Heart left ventricle (tissue), 16 donors: ENCODE measurements around the gene CASZ1. TPM values are rescaled to one million over a fixed set of nuclear protein-coding genes. Genes with fewer than 3 reads are reported as not detected.

Source experiments
- ATAC-seq, 4 donors: fragments of 200-7000 bp; cut with Tn5 transposase; one replicate each; pipeline ENCODE4 v1.9.1; 2020 to 2022; ENCODE audit warnings: moderate library complexity in 4 of 4, mild to moderate bottlenecking in 3 of 4, moderate number of reproducible peaks in 1 of 4
- DNase-seq, 5 donors: peaks; one replicate each; pipeline ENCODE4 v3.0.0-alpha.2; 2020
- H3K27ac ChIP-seq, 12 donors: fragments of 200-600 bp; sonication (generic) in 4 of 12; one replicate each; pipeline versions ENCODE4 v1.5.0 to v1.8.0; 2016 to 2022; ENCODE audit warnings: mild to moderate bottlenecking in 2 of 12
- H3K27me3 ChIP-seq, 9 donors: fragments of 200-600 bp; sonication (generic) in 2 of 9; one replicate each; pipeline versions ENCODE4 v1.5.1 to v1.8.0; 2016 to 2022; ENCODE audit warnings: mild to moderate bottlenecking in 3 of 9
- H3K36me3 ChIP-seq, 9 donors: fragments of 200-600 bp; sonication (generic) in 2 of 9; one replicate each; pipeline versions ENCODE4 v1.5.0 to v1.8.0; 2018 to 2022; ENCODE audit warnings: mild to moderate bottlenecking in 2 of 9
- H3K4me1 ChIP-seq, 12 donors: fragments of 200-600 bp; sonication (generic) in 4 of 12; one replicate each; pipeline versions ENCODE4 v1.5.0 to v1.8.0; 2016 to 2022; ENCODE audit warnings: mild to moderate bottlenecking in 3 of 12
- H3K4me3 ChIP-seq, 12 donors: fragments of 200-600 bp; sonication (generic) in 4 of 12; one replicate each; pipeline versions ENCODE4 v1.5.0 to v1.8.0; 2017 to 2022; ENCODE audit warnings: mild to moderate bottlenecking in 9 of 12, moderate library complexity in 4 of 12
- H3K9me3 ChIP-seq, 12 donors: fragments of 200-600 bp; sonication (generic) in 4 of 12; one replicate each; pipeline versions ENCODE4 v1.5.0 to v1.8.0; 2016 to 2022; ENCODE audit warnings: mild to moderate bottlenecking in 1 of 12
- POLR2A ChIP-seq, 2 donors: fragments of 450-650 bp; IDR thresholded peaks; one replicate each; pipeline ENCODE4 v1.6.1; 2017; ENCODE audit warnings: antibody characterized with exemption in 2 of 2, mild to moderate bottlenecking in 2 of 2, moderate library complexity in 2 of 2
- WGBS, 4 donors: extraction: QIAGEN DNeasy Blood & Tissue Kit in 2 of 4; methylation state at CpG; one replicate each; pipeline versions ENCODE4 v1.1.5 to v1.1.7; 2013 to 2018; 5-methylcytosine and 5-hydroxymethylcytosine counted together
- intact Hi-C, 10 donors: fragments of 100-400 bp; cut with DNase I; formaldehyde crosslinking; loops; one replicate each; pipeline versions ENCODE4 v1.11.1 to v1.14.2; 2022
- polyA plus RNA-seq, 2 donors: library from polyadenylated mRNA; stranded (reverse); fragments of 200-250 nt; gene quantifications; one replicate each; pipeline ENCODE4 v1.2.3, GENCODE V29; 2013
- total RNA-seq, 9 donors: library from RNA; depleted of rRNA in 2 of 9; stranded (reverse); fragments of >200 nt in 2 of 9; fragmentation: NEBNext Ultra II Directional in 3 of 9; extraction: Animal tissue kit (Norgen Biotek cat#: 25700) in 3 of 9; gene quantifications; one replicate each; pipeline versions ENCODE4 v1.1.0 to v1.2.4, GENCODE V29; 2016 to 2023
- TF ChIP-seq, protein P1 (sequence below), 12 donors: fragments of 200-600 bp; sonication (generic) in 4 of 12; IDR thresholded peaks; one replicate each; pipeline versions ENCODE4 v1.5.0 to v1.8.0; 2018 to 2022; ENCODE audit warnings: antibody characterized with exemption in 12 of 12, mild to moderate bottlenecking in 5 of 12
- donor health status: ischemic (EF 13 %, LVEDD 7.1; RV severe dilation, severe dysfunction).
- donor health status: healthy with polysubstance abuse.
- donor health status: DM: no; HTN: yes; CAD: no.
- donor health status: DM: no; HTN: no; CAD: no.
- donor health status: ischemic (EF 25% LVEDD 6.9; RV normal size, moderate dysfunction).
- donor health status: ischemic (EF 25% LVEDD 5.7; RV mildly dilated, moderate dysfunction).
- donor health status: healthy.
- donor health status: DM: yes; HTN: yes; CAD: no.
- donor health status: ischemic (EF 35%, LVEDD 5.7; RV mildly dilated, moderate dysfunction).
- donor health status: nonischemic (EF 11% LVEDD 7.7; RV severe dilation, severe dysfunction).
- donor health status: DM: yes; HTN: yes; CAD: no.
- donor health status: PGD.
- donor health status: ischemic (EF 29% LVEDD 5.4; RV normal size, mild dysfunction).
- donor health status: nonischemic (EF 23%, LVEDD 6.1; RV moderate dilation, normal function).

CASZ1 gene
- total and polyA plus RNA-seq, 11 donors: 28.8 to 84.9 (median 55.0) TPM

GRCh38 chr1:10694633-10695627 lies 101.5 kb downstream of the CASZ1 start:
- Histone ChIP-seq H3K27ac (peak overlapping the region; percentile 76 to 94 (median 88)), H3K9me3 (no peaks in the 10 kb centered on the region), H3K4me1 (peaks cover 4 to 72% (median 41%) of the 10 kb centered on the region in 12 donors), H3K4me3 (peak overlapping the region; percentile 32 to 89 (median 56)), H3K27me3 (no peaks in the 10 kb centered on the region), H3K36me3 (peaks cover 0 to 3% (median 0%) of the 10 kb centered on the region in 9 donors)
- 3 to 4% (median 4%) methylated on average over 61 to 125 of the region's 126 CpGs for WGBS, 4 donors
- ATAC-seq (peak; percentile 72 to 85 (median 76)), DNase-seq (peak; percentile 92 to 95 (median 94))
- TF ChIP-seq POLR2A (IDR thresholded peaks at IDR 0.05): no peak
- TF ChIP-seq, protein P1, sequence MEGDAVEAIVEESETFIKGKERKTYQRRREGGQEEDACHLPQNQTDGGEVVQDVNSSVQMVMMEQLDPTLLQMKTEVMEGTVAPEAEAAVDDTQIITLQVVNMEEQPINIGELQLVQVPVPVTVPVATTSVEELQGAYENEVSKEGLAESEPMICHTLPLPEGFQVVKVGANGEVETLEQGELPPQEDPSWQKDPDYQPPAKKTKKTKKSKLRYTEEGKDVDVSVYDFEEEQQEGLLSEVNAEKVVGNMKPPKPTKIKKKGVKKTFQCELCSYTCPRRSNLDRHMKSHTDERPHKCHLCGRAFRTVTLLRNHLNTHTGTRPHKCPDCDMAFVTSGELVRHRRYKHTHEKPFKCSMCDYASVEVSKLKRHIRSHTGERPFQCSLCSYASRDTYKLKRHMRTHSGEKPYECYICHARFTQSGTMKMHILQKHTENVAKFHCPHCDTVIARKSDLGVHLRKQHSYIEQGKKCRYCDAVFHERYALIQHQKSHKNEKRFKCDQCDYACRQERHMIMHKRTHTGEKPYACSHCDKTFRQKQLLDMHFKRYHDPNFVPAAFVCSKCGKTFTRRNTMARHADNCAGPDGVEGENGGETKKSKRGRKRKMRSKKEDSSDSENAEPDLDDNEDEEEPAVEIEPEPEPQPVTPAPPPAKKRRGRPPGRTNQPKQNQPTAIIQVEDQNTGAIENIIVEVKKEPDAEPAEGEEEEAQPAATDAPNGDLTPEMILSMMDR (IDR thresholded peaks at IDR 0.05): no peak
- intact Hi-C loops: loop anchor here in 7 of 10 donors (2.0 to 10.0 kb wide), 6 partner anchors 92 to 172 kb away; partner anchors contain the start of gene CASZ1 (in 1 of the 7)

GRCh38 chr1:10694274-10694632 lies 102.2 kb downstream of the CASZ1 start:
- Histone ChIP-seq H3K27ac (peak overlapping the region; percentile 74 to 94 (median 89)), H3K9me3 (no peaks in the 10 kb centered on the region), H3K27me3 (no peaks in the 10 kb centered on the region), H3K4me1 (peaks cover 5 to 75% (median 47%) of the 10 kb centered on the region in 12 donors), H3K36me3 (peaks cover 0 to 3% (median 0%) of the 10 kb centered on the region in 9 donors), H3K4me3 (peak overlapping the region; percentile 54 to 95 (median 78))
- intact Hi-C loops: loop anchor here in 7 of 10 donors (2.0 to 10.0 kb wide), 5 partner anchors 93 to 173 kb away; no protein-coding TSS in a partner anchor
- TF ChIP-seq, protein P1 (IDR thresholded peaks at IDR 0.05): no peak
- no peak for TF ChIP-seq POLR2A (IDR thresholded peaks at IDR 0.05)
- ATAC-seq (peak in 3 of 4 donors; percentile 14 to 27 (median 23)), DNase-seq (peak in 1 of 5 donors; percentile 56)
- 0 to 1% (median 1%) methylated on average over 21 to 46 of the region's 46 CpGs for WGBS, 4 donors

- DNase-seq: no peak
- peak overlapping the region; percentile 54 to 95 (median 78) for H3K4me3 ChIP-seq
- H3K27me3 ChIP-seq: no peaks in the 10 kb centered on the region
- 1% methylated on average over 27 to 79 of the region's 79 CpGs for WGBS, 4 donors
- no peak for ATAC-seq
- peak overlapping the region; percentile 74 to 94 (median 89) for H3K27ac ChIP-seq
- intact Hi-C loops: loop anchor here in 8 of 10 donors (2.0 to 10.0 kb wide), 5 partner anchors 94 to 174 kb away; no protein-coding TSS in a partner anchor
- H3K36me3 ChIP-seq: peaks cover 0 to 3% (median 0%) of the 10 kb centered on the region in 9 donors
- no peaks in the 10 kb centered on the region for H3K9me3 ChIP-seq
- no peak for TF ChIP-seq POLR2A (IDR thresholded peaks at IDR 0.05)
- TF ChIP-seq, protein P1 (IDR thresholded peaks at IDR 0.05): no peak
- H3K4me1 ChIP-seq: peaks cover 5 to 75% (median 50%) of the 10 kb centered on the region in 12 donors
Observed at GRCh38 chr1:10693497-10694273, 102.8 kb downstream of the CASZ1 start.
